HEK293 (cell line): Measurements from ENCODE around the gene DCTN5.

Source experiments
- CTCF ChIA-PET: fragments of 350-600 bp; formaldehyde crosslinking; extraction: SDS; loops from one replicate; lab custom pipeline; 2021; ENCODE audit warnings: antibody characterized with exemption; lab: Yijun Ruan, JAX
- POLR2A ChIA-PET: fragments of 300-600 bp; formaldehyde crosslinking; extraction: SDS; loops from one replicate; lab custom pipeline; 2020; ENCODE audit warnings: antibody characterized with exemption, inconsistent platforms; lab: Yijun Ruan, JAX
- H3K27ac ChIP-seq: fragments of 200-500 bp; sonication (Bioruptor generic); 2 replicates; pipeline ENCODE4 v1.5.1; 2014; ENCODE audit warnings: low read depth, low read length, control low read depth, inconsistent platforms; ENCODE audit errors: extremely low read depth
- H3K36me3 ChIP-seq, 2 experiments: fragments of 200-500 bp in 1 of 2; sonication (Bioruptor generic) in 1 of 2; 1 replicate in 1 of 2; 2 replicates in 1 of 2; pipeline ENCODE4 v1.5.1; 2014 to 2017; ENCODE audit warnings: inconsistent platforms in 2 of 2, low read length in 2 of 2; ENCODE audit not compliant: control insufficient read depth in 2 of 2, insufficient read depth in 1 of 2
- H3K4me1 ChIP-seq: fragments of 200-500 bp; sonication (Bioruptor generic); 2 replicates; pipeline ENCODE4 v1.5.1; 2014; ENCODE audit warnings: mild to moderate bottlenecking, low read length, inconsistent platforms; ENCODE audit not compliant: control insufficient read depth, insufficient read depth
- H3K4me3 ChIP-seq: 2 replicates; pipeline ENCODE4 v1.5.1; 2011; ENCODE audit warnings: low read depth, mild to moderate bottlenecking, control low read depth, low read length, moderate library complexity
- H3K9me3 ChIP-seq: fragments of 200-500 bp; sonication (Bioruptor generic); 2 replicates; pipeline ENCODE4 v1.5.1; 2014; ENCODE audit warnings: low read depth, low read length, inconsistent platforms; ENCODE audit not compliant: control insufficient read depth, insufficient read depth
- BCL11A ChIP-seq: fragments of 450-650 bp; formaldehyde crosslinking; IDR thresholded peaks from 2 replicates; pipeline ENCODE4 v1.5.1; 2016; ENCODE audit warnings: low read depth, missing biosample characterization, missing genetic modification characterization
- GLIS1 ChIP-seq: fragments of 450-650 bp; formaldehyde crosslinking; IDR thresholded peaks from 2 replicates; pipeline ENCODE4 v1.5.1; 2016; ENCODE audit warnings: missing biosample characterization, missing genetic modification characterization
- GLIS2 ChIP-seq: fragments of 450-650 bp; formaldehyde crosslinking; IDR thresholded peaks from 2 replicates; pipeline ENCODE4 v1.5.1; 2016; ENCODE audit warnings: missing biosample characterization, missing genetic modification characterization
- KLF9 ChIP-seq: fragments of 450-650 bp; formaldehyde crosslinking; IDR thresholded peaks from 2 replicates; pipeline ENCODE4 v1.5.1; 2016; ENCODE audit warnings: missing biosample characterization, missing genetic modification characterization, low read depth
- OSR2 ChIP-seq: fragments of 450-650 bp; formaldehyde crosslinking; IDR thresholded peaks from 2 replicates; pipeline ENCODE4 v1.5.1; 2016; ENCODE audit warnings: missing biosample characterization, missing genetic modification characterization
- PRDM10 ChIP-seq: fragments of 450-650 bp; formaldehyde crosslinking; IDR thresholded peaks from 2 replicates; pipeline ENCODE4 v1.5.1; 2016; ENCODE audit warnings: missing biosample characterization, missing genetic modification characterization
- REPIN1 ChIP-seq: fragments of 450-650 bp; formaldehyde crosslinking; IDR thresholded peaks from 2 replicates; pipeline ENCODE4 v1.5.1; 2017; ENCODE audit warnings: missing biosample characterization, missing genetic modification characterization, low read depth
- TCF7L2 ChIP-seq: IDR thresholded peaks from 2 replicates; pipeline ENCODE4 v1.6.1; 2011; ENCODE audit warnings: low read depth, mild to moderate bottlenecking, inconsistent platforms, low read length, moderate library complexity, borderline replicate concordance
- ZBTB17 ChIP-seq: fragments of 450-650 bp; formaldehyde crosslinking; IDR thresholded peaks from 2 replicates; pipeline ENCODE4 v1.5.1; 2016; ENCODE audit warnings: missing biosample characterization, missing genetic modification characterization
- ZBTB20 ChIP-seq: fragments of 450-650 bp; formaldehyde crosslinking; IDR thresholded peaks from 2 replicates; pipeline ENCODE4 v1.5.1; 2016; ENCODE audit warnings: missing biosample characterization, missing genetic modification characterization
- ZBTB8A ChIP-seq: fragments of 450-650 bp; formaldehyde crosslinking; IDR thresholded peaks from 2 replicates; pipeline ENCODE4 v1.5.1; 2016; ENCODE audit warnings: missing biosample characterization, missing genetic modification characterization
- ZNF133 ChIP-seq: fragments of 450-650 bp; formaldehyde crosslinking; IDR thresholded peaks from 2 replicates; pipeline ENCODE4 v1.5.1; 2016; ENCODE audit warnings: missing biosample characterization, missing genetic modification characterization
- ZNF146 ChIP-seq: fragments of 450-650 bp; formaldehyde crosslinking; IDR thresholded peaks from 2 replicates; pipeline ENCODE4 v1.5.1; 2016; ENCODE audit warnings: missing biosample characterization, missing genetic modification characterization
- ZNF175 ChIP-seq: fragments of 450-650 bp; formaldehyde crosslinking; IDR thresholded peaks from 2 replicates; pipeline ENCODE4 v1.5.1; 2016; ENCODE audit warnings: missing biosample characterization, missing genetic modification characterization
- ZNF2 ChIP-seq: fragments of 450-650 bp; formaldehyde crosslinking; IDR thresholded peaks from 2 replicates; pipeline ENCODE4 v1.5.1; 2016; ENCODE audit warnings: missing biosample characterization, missing genetic modification characterization
- ZNF223 ChIP-seq: fragments of 450-650 bp; formaldehyde crosslinking; IDR thresholded peaks from 2 replicates; pipeline ENCODE4 v1.5.1; 2016; ENCODE audit warnings: missing biosample characterization, missing genetic modification characterization
- ZNF24 ChIP-seq: fragments of 450-650 bp; formaldehyde crosslinking; IDR thresholded peaks from 2 replicates; pipeline ENCODE4 v1.5.1; 2016; ENCODE audit warnings: missing biosample characterization, missing genetic modification characterization
- ZNF335 ChIP-seq: fragments of 450-650 bp; formaldehyde crosslinking; conservative IDR thresholded peaks from 2 replicates; pipeline ENCODE4 v1.5.1; 2016; ENCODE audit warnings: missing biosample characterization, missing genetic modification characterization
- ZNF341 ChIP-seq: fragments of 450-650 bp; formaldehyde crosslinking; IDR thresholded peaks from 2 replicates; pipeline ENCODE4; 2016; ENCODE audit warnings: low read depth, missing biosample characterization, missing genetic modification characterization
- ZNF354C ChIP-seq: fragments of 450-650 bp; formaldehyde crosslinking; IDR thresholded peaks from 2 replicates; pipeline ENCODE4 v1.5.1; 2016; ENCODE audit warnings: missing biosample characterization, missing genetic modification characterization, low read depth, borderline replicate concordance
- ZNF394 ChIP-seq: fragments of 450-650 bp; formaldehyde crosslinking; IDR thresholded peaks from 2 replicates; pipeline ENCODE4 v1.5.1; 2016; ENCODE audit warnings: missing biosample characterization, missing genetic modification characterization, mild to moderate bottlenecking, moderate library complexity, borderline replicate concordance
- ZNF398 ChIP-seq: fragments of 450-650 bp; formaldehyde crosslinking; IDR thresholded peaks from 2 replicates; pipeline ENCODE4 v1.5.1; 2017; ENCODE audit warnings: missing biosample characterization, missing genetic modification characterization
- ZNF529 ChIP-seq: fragments of 450-650 bp; formaldehyde crosslinking; IDR thresholded peaks from 2 replicates; pipeline ENCODE4 v1.5.1; 2017; ENCODE audit warnings: missing genetic modification characterization, missing biosample characterization; ENCODE audit not compliant: insufficient replicate concordance
- ZNF600 ChIP-seq: fragments of 450-650 bp; formaldehyde crosslinking; IDR thresholded peaks from 2 replicates; pipeline ENCODE4 v1.5.1; 2016; ENCODE audit warnings: missing biosample characterization, missing genetic modification characterization
- ZNF629 ChIP-seq: fragments of 450-650 bp; formaldehyde crosslinking; IDR thresholded peaks from 2 replicates; pipeline ENCODE4 v1.5.1; 2017; ENCODE audit warnings: missing biosample characterization, missing genetic modification characterization
- ZNF660 ChIP-seq: fragments of 450-650 bp; IDR thresholded peaks from 2 replicates; pipeline ENCODE4 v1.5.1; 2018; ENCODE audit warnings: missing biosample characterization, mild to moderate bottlenecking, missing genetic modification characterization
- ZNF76 ChIP-seq: fragments of 450-650 bp; formaldehyde crosslinking; IDR thresholded peaks from 2 replicates; pipeline ENCODE4; 2016; ENCODE audit warnings: low read depth, missing biosample characterization, missing genetic modification characterization, borderline replicate concordance
- TF ChIP-seq, protein P1 (sequence below): fragments of 450-650 bp; formaldehyde crosslinking; IDR thresholded peaks from 2 replicates; pipeline ENCODE4 v1.5.1; 2017; ENCODE audit warnings: missing biosample characterization, missing genetic modification characterization
- TF ChIP-seq, protein P2 (sequence below): fragments of 450-650 bp; formaldehyde crosslinking; IDR thresholded peaks from 2 replicates; pipeline ENCODE4 v1.5.1; 2016; ENCODE audit warnings: missing biosample characterization, missing genetic modification characterization

DCTN5 gene

DNA sequence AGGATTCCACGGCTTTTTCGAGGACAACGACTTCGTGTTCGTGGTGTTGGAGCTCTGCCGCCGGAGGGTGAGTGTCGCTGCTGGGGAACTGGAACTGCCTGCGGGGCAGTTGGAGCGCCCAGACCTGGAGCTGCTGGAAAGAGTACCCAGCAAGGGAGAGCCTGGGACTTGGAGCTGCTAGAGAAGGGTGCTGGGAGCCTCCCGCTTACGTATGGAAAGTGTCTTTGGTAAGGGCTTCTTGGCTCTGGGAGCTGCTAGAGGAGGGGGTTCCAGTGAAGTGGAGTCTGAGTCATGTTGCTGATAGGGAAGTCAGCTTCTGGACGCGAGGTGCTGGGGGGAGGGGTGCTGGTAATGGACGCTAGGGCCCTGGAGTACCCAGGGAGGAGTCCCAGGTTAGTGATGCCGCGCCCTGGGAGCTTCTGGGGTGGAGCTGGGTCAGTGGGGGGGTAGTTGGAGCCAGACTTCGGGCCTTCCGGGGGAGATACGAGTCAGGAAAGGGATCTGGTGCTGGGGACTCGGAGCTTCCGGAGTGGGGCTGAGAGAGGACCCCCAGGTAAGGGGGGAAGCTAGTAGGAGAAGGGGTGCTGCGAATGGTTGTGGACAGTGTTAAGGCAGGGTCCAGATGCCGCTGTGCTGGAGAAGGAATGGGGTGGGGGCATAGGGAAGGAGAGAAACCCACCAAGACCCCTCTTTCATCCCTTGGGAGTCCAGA lies 38.2 kb downstream of the DCTN5 start:
- POLR2A ChIA-PET: interaction anchor here (0.9 to 4.5 kb wide), 11 partner anchors 11 to 115 kb away, joined by 3 to 33 read pairs (median 3); partner anchors contain the start of genes DCTN5 and PALB2
- CTCF ChIA-PET: interaction anchor here (0.7 to 4.3 kb wide), 3 partner anchors 9 to 47 kb away, joined by 5 to 14 read pairs (median 5); no protein-coding TSS in a partner anchor
- peak overlapping the region; percentile 51; the same call in 1 of the 2 replicates for H3K27ac ChIP-seq
- H3K4me1 ChIP-seq: peaks cover 9% of the 10 kb centered on the region
- H3K4me3 ChIP-seq: peak overlapping the region; percentile 87
- no peaks in the 10 kb centered on the region for H3K9me3 ChIP-seq
- peaks cover 23 to 61% of the 10 kb centered on the region in 2 experiments for H3K36me3 ChIP-seq
- peak; percentile 86 for TF ChIP-seq ZBTB20 (tag by site-specific recombination)
- no peak for TF ChIP-seq ZNF133
- TF ChIP-seq GLIS1: peak; percentile 38; the same call in 1 of the 2 replicates
- TF ChIP-seq ZNF354C (tag by site-specific recombination): no peak
- no peak for TF ChIP-seq BCL11A (tag by site-specific recombination)
- TF ChIP-seq PRDM10 (tag by site-specific recombination): peak; percentile 86
- TF ChIP-seq ZNF629 (tag by site-specific recombination): peak; percentile 21; the same call in 1 of the 2 replicates
- TF ChIP-seq ZNF660 (tag by site-specific recombination): no peak
- no peak for TF ChIP-seq ZNF223 (tag by site-specific recombination)
- no peak for TF ChIP-seq ZNF175 (tag by site-specific recombination)
- no peak for TF ChIP-seq ZNF394 (tag by site-specific recombination)
- TF ChIP-seq ZBTB8A (tag by site-specific recombination): no peak
- TF ChIP-seq OSR2 (tag by site-specific recombination): peak; percentile 77
- TF ChIP-seq ZNF76: peak; percentile 51; the same call in 1 of the 2 replicates
- peak; percentile 43; the same call in 1 of the 2 replicates for TF ChIP-seq ZNF600 (tag by site-specific recombination)
- peak; percentile 39; the same call in 1 of the 2 replicates for TF ChIP-seq ZNF341
- TF ChIP-seq, protein P1, sequence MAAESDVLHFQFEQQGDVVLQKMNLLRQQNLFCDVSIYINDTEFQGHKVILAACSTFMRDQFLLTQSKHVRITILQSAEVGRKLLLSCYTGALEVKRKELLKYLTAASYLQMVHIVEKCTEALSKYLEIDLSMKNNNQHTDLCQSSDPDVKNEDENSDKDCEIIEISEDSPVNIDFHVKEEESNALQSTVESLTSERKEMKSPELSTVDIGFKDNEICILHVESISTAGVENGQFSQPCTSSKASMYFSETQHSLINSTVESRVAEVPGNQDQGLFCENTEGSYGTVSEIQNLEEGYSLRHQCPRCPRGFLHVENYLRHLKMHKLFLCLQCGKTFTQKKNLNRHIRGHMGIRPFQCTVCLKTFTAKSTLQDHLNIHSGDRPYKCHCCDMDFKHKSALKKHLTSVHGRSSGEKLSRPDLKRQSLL: peak; percentile 83; the same call in 1 of the 2 replicates
- 0 out of 2 replicates have a peak, but pooled peaks have one; percentile 19 for TF ChIP-seq ZNF2 (tag by site-specific recombination)
- TF ChIP-seq KLF9 (tag by site-specific recombination): 0 out of 2 replicates have a peak, but pooled peaks have one; percentile 11
- TF ChIP-seq ZNF24 (tag by site-specific recombination): no peak
- TF ChIP-seq ZNF529 (tag by site-specific recombination): no peak
- TF ChIP-seq ZNF335 (tag by site-specific recombination): peak; percentile 50; the same call in 1 of the 2 replicates
- TF ChIP-seq REPIN1: no peak
- TF ChIP-seq, protein P2, sequence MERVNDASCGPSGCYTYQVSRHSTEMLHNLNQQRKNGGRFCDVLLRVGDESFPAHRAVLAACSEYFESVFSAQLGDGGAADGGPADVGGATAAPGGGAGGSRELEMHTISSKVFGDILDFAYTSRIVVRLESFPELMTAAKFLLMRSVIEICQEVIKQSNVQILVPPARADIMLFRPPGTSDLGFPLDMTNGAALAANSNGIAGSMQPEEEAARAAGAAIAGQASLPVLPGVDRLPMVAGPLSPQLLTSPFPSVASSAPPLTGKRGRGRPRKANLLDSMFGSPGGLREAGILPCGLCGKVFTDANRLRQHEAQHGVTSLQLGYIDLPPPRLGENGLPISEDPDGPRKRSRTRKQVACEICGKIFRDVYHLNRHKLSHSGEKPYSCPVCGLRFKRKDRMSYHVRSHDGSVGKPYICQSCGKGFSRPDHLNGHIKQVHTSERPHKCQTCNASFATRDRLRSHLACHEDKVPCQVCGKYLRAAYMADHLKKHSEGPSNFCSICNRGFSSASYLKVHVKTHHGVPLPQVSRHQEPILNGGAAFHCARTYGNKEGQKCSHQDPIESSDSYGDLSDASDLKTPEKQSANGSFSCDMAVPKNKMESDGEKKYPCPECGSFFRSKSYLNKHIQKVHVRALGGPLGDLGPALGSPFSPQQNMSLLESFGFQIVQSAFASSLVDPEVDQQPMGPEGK (tag by site-specific recombination): peak; percentile 84
- TF ChIP-seq ZNF146 (tag by site-specific recombination): 0 out of 2 replicates have a peak, but pooled peaks have one; percentile 42
- no peak for TF ChIP-seq TCF7L2
- TF ChIP-seq GLIS2 (tag by site-specific recombination): peak; percentile 59
- no peak for TF ChIP-seq ZBTB17 (tag by site-specific recombination)
- peak; percentile 83 for TF ChIP-seq ZNF398 (tag by site-specific recombination)
